Measurements from ENCODE around the gene TMC5.

TMC5 gene

GRCh38 chr16:19478505-19478904 is 60.8 kb downstream of the TMC5 start:
- no peak for DNase-seq (ENCODE audit: extremely low read depth, low read depth)
- TF ChIP-seq, protein P1, sequence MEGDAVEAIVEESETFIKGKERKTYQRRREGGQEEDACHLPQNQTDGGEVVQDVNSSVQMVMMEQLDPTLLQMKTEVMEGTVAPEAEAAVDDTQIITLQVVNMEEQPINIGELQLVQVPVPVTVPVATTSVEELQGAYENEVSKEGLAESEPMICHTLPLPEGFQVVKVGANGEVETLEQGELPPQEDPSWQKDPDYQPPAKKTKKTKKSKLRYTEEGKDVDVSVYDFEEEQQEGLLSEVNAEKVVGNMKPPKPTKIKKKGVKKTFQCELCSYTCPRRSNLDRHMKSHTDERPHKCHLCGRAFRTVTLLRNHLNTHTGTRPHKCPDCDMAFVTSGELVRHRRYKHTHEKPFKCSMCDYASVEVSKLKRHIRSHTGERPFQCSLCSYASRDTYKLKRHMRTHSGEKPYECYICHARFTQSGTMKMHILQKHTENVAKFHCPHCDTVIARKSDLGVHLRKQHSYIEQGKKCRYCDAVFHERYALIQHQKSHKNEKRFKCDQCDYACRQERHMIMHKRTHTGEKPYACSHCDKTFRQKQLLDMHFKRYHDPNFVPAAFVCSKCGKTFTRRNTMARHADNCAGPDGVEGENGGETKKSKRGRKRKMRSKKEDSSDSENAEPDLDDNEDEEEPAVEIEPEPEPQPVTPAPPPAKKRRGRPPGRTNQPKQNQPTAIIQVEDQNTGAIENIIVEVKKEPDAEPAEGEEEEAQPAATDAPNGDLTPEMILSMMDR (IDR thresholded peaks at IDR 0.05; ENCODE audit: low read depth, low read length, missing control alignments): no peak
- H3K4me3 ChIP-seq (replicated peaks; ENCODE audit: low read depth, low read length): no peak overlapping the region

DNA sequence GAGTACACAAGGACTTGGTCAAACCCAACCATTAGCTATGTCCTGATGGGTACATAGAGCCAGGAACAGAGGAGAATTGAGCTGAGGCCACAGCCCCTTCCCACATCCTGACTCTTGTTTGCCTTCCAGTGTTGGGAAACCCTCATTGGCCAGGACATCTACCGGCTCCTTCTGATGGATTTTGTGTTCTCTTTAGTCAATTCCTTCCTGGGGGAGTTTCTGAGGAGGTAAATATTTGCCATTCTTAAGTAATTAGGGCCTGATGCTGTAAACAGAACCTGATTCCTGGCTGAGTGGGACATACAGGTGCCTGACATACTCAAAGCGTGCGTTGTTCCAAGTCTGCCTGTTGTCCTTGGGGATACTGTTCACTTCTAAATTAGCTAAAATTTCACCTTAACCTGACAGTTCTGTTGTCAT is 61.6 kb downstream of the TMC5 start:
- TF ChIP-seq, protein P1 (IDR thresholded peaks at IDR 0.05; ENCODE audit: low read depth, low read length, missing control alignments): no peak
- DNase-seq (ENCODE audit: extremely low read depth, low read depth): no peak
- H3K4me3 ChIP-seq (replicated peaks; ENCODE audit: low read depth, low read length): no peak overlapping the region

GRCh38 chr16:19481296-19481695 is 63.6 kb downstream of the TMC5 start:
- no peak overlapping the region for H3K4me3 ChIP-seq (replicated peaks; ENCODE audit: low read depth, low read length)
- DNase-seq (ENCODE audit: extremely low read depth, low read depth): no peak
- TF ChIP-seq, protein P1 (IDR thresholded peaks at IDR 0.05; ENCODE audit: low read depth, low read length, missing control alignments): no peak

GRCh38 chr16:19481769-19482168 is 64.1 kb downstream of the TMC5 start:
- DNase-seq (ENCODE audit: extremely low read depth, low read depth): no peak
- TF ChIP-seq, protein P1 (IDR thresholded peaks at IDR 0.05; ENCODE audit: low read depth, low read length, missing control alignments): no peak
- no peak overlapping the region for H3K4me3 ChIP-seq (replicated peaks; ENCODE audit: low read depth, low read length)

DNA sequence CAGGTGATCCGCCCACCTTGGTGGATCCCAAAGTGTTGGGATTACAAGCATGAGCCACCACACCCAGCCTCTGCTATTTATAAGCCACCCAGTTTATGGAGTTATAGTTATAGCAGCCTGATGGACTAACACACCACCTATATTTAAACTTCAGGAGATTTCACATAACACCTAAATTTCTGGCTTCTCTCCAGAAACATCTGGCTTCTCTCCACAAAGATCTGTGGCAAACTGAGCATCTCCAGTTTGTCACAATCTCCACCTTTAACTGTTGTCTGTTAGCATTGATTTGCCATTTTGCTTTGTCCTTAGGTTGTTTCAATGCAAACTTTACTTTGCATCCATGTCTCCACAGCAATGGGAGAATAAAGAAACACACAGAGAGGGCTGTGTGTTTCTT is 64.6 kb downstream of the TMC5 start:
- H3K4me3 ChIP-seq (replicated peaks; ENCODE audit: low read depth, low read length): no peak overlapping the region
- no peak for DNase-seq (ENCODE audit: extremely low read depth, low read depth)
- TF ChIP-seq, protein P1 (IDR thresholded peaks at IDR 0.05; ENCODE audit: low read depth, low read length, missing control alignments): no peak

DNA sequence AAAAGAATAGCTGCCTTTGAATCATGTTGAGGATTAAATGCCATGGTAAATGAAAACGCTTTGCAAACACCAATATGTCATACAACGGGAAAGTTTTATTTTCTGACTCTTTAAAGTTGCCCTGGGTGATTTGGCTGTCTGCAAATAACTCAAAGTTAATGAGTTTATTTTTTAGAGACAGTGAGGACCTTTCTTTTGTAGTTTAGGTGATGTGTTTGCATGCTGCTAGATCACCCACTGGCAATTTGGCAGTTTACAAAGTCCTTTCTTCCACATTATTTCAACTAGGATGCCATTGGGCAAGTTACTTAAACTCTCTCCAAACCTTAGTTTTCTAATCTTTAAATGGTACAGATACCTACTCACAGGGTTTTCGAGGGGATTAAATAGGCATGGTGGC is 66.4 kb downstream of the TMC5 start:
- DNase-seq (ENCODE audit: extremely low read depth, low read depth): no peak
- no peak overlapping the region for H3K4me3 ChIP-seq (replicated peaks; ENCODE audit: low read depth, low read length)
- TF ChIP-seq, protein P1 (IDR thresholded peaks at IDR 0.05; ENCODE audit: low read depth, low read length, missing control alignments): no peak

GRCh38 chr16:19485611-19486010 is 67.9 kb downstream of the TMC5 start:
- no peak for DNase-seq (ENCODE audit: extremely low read depth, low read depth)
- H3K4me3 ChIP-seq (replicated peaks; ENCODE audit: low read depth, low read length): no peak overlapping the region
- TF ChIP-seq, protein P1 (IDR thresholded peaks at IDR 0.05; ENCODE audit: low read depth, low read length, missing control alignments): no peak
